HFFc6 (cell line): ENCODE measurements around the gene HEXD. TPM values are rescaled to one million over a fixed set of nuclear protein-coding genes. Genes with fewer than 3 reads are reported as not detected.

ENCODE experiments used
- DNase-seq: peaks from one replicate; pipeline ENCODE4 v3.0.0-alpha.2; 2018
- H3K27ac Mint-ChIP-seq: 2 replicates; pipeline ENCODE4 v1.8.0; 2020; ENCODE audit warnings: mild to moderate bottlenecking, mixed read lengths
- H3K27me3 Mint-ChIP-seq: 2 replicates; pipeline ENCODE4 v1.8.0; 2021; ENCODE audit warnings: mild to moderate bottlenecking, moderate library complexity, mixed read lengths; ENCODE audit not compliant: insufficient read depth
- H3K36me3 Mint-ChIP-seq: 2 replicates; pipeline ENCODE4 v1.8.0; 2021; ENCODE audit warnings: low read depth, mixed read lengths
- H3K4me1 Mint-ChIP-seq: 2 replicates; pipeline ENCODE4 v1.8.0; 2020; ENCODE audit warnings: low read depth, mixed read lengths
- H3K4me3 Mint-ChIP-seq: 2 replicates; pipeline ENCODE4 v1.8.0; 2020; ENCODE audit warnings: mild to moderate bottlenecking, moderate library complexity, mixed read lengths
- H3K9me3 Mint-ChIP-seq: 2 replicates; pipeline ENCODE4 v1.8.0; 2020; ENCODE audit warnings: mild to moderate bottlenecking, mixed read lengths
- total RNA-seq, 6 experiments: library from RNA; stranded (reverse); fragmentation: NEBNext Ultra II Directional; extraction: Animal tissue kit (Norgen Biotek cat#: 25700); gene quantifications; 2 replicates in 1 of 6; 3 replicates in 5 of 6; pipeline ENCODE4 v1.2.3, GENCODE V29; 2021
- TF ChIP-seq, protein P1 (sequence below): fragments of 200-600 bp; sonication (generic); IDR thresholded peaks from 2 replicates; pipeline ENCODE4 v1.5.0; 2021; ENCODE audit warnings: antibody characterized with exemption, mild to moderate bottlenecking

HEXD gene
- total RNA-seq, 6 experiments from 2014 or later = 4.3 to 6.8 (median 5.6) TPM

DNA sequence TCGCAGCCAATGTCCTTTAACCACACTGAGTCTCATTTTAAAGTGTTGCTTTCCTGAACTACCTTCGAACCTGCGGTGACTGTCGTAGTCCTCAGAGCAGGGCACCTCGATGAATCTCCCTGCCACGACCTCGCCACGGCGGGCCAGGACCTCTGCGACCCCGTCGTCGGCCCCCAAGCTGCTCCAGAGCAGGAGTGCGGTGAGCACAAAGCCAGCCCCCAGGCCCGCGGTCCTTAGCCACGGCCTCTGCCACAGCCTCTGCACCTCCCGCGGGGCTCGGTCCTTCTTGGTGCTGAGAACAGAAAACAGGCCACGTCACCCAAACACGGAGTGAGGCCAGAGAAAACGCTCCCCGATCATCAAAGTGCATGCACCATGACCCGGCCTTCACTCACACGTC lies 2.8 kb upstream of the HEXD start:
- Mint-ChIP-seq H3K4me1 (peaks cover 18% of the 10 kb centered on the region), H3K4me3 (no peak overlapping the region), H3K27ac (no peak overlapping the region), H3K36me3 (peaks cover 4% of the 10 kb centered on the region; the same call in 1 of the 2 replicates), H3K27me3 (peaks cover 1% of the 10 kb centered on the region; the same call in 1 of the 2 replicates), H3K9me3 (no peaks in the 10 kb centered on the region)
- DNase-seq = no peak
- TF ChIP-seq, protein P1, sequence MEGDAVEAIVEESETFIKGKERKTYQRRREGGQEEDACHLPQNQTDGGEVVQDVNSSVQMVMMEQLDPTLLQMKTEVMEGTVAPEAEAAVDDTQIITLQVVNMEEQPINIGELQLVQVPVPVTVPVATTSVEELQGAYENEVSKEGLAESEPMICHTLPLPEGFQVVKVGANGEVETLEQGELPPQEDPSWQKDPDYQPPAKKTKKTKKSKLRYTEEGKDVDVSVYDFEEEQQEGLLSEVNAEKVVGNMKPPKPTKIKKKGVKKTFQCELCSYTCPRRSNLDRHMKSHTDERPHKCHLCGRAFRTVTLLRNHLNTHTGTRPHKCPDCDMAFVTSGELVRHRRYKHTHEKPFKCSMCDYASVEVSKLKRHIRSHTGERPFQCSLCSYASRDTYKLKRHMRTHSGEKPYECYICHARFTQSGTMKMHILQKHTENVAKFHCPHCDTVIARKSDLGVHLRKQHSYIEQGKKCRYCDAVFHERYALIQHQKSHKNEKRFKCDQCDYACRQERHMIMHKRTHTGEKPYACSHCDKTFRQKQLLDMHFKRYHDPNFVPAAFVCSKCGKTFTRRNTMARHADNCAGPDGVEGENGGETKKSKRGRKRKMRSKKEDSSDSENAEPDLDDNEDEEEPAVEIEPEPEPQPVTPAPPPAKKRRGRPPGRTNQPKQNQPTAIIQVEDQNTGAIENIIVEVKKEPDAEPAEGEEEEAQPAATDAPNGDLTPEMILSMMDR = no peak

- peaks cover 5% of the 10 kb centered on the region for H3K36me3 Mint-ChIP-seq
- no peak overlapping the region for H3K4me3 Mint-ChIP-seq
- no peak for DNase-seq
- H3K9me3 Mint-ChIP-seq = no peaks in the 10 kb centered on the region
- H3K27me3 Mint-ChIP-seq = peaks cover 1% of the 10 kb centered on the region; the same call in 1 of the 2 replicates
- TF ChIP-seq, protein P1 = no peak
- peaks cover 18% of the 10 kb centered on the region for H3K4me1 Mint-ChIP-seq
- no peak overlapping the region for H3K27ac Mint-ChIP-seq
Measured at GRCh38 chr17:82415786-82416185, 2.4 kb upstream of the HEXD start.

DNA sequence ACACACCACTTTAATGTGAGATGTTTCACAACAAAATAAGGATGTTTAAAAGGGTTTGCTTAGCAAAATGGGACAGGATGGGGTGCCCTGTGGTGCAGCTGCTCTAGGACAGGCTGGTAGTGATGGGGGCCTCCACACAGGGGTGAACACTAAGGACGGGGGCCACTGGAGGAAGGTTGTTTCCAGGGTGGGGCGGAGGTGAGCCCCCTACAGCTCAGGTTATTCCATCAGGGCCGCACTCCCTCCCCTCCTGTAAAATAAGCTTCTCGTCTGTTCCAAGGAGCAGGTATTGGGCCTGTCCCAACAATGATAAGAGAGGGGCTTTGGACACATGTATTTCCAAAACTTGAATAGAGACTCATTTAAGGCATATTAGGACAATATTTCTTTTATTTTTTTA lies 1.9 kb upstream of the HEXD start:
- TF ChIP-seq, protein P1 = no peak
- H3K4me1 Mint-ChIP-seq = peaks cover 18% of the 10 kb centered on the region

DNA sequence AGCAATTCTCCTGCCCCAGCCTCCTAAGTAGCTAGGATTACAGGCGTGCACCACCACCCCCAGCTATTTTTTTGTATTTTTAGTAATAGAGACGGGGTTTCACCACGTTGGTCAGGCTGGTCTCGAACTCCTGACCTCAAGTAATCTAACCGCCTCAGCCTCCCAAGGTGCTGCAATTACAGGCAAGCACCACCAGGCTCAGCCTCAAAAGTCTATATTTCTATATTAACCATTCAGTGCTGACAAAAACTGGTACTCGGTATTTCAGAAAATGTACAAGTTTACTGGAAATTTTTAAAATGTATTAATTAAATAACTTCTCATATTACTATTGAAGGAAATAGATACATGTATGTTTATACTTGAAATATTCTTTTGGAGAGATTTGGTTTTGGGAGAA lies 1.4 kb upstream of the HEXD start:
- no peak for DNase-seq
- Mint-ChIP-seq H3K4me1 (peaks cover 18% of the 10 kb centered on the region), H3K9me3 (no peaks in the 10 kb centered on the region; the same call in 1 of the 2 replicates), H3K27ac (no peak overlapping the region), H3K4me3 (no peak overlapping the region), H3K36me3 (peaks cover 15% of the 10 kb centered on the region), H3K27me3 (peaks cover 1% of the 10 kb centered on the region; the same call in 1 of the 2 replicates)
- TF ChIP-seq, protein P1 = peak; percentile 54

More for the DNA sequence above, 1.9 kb upstream of the HEXD start:
- Mint-ChIP-seq H3K9me3 (no peaks in the 10 kb centered on the region), H3K36me3 (peaks cover 10% of the 10 kb centered on the region), H3K4me3 (no peak overlapping the region), H3K27me3 (peaks cover 1% of the 10 kb centered on the region; the same call in 1 of the 2 replicates), H3K27ac (no peak overlapping the region)
- no peak for DNase-seq

GRCh38 chr17:82419540-82419939 lies 1.4 kb downstream of the HEXD start:
- Mint-ChIP-seq H3K27me3 (no peaks in the 10 kb centered on the region), H3K27ac (no peak overlapping the region; the same call in 1 of the 2 replicates), H3K4me1 (peaks cover 14% of the 10 kb centered on the region), H3K4me3 (peak overlapping the region; percentile 88), H3K9me3 (peaks cover 11% of the 10 kb centered on the region; the same call in 1 of the 2 replicates), H3K36me3 (peaks cover 25% of the 10 kb centered on the region)
- TF ChIP-seq, protein P1 = no peak
- no peak for DNase-seq
